NCI-H1694 treated with DMSO at 0.1 percent for 48 hours (cell line): ENCODE results near the gene RAC2.

ENCODE experiments used
- DNase-seq: peaks from one replicate; lab custom pipeline; 2025; lab: John Stamatoyannopoulos, UW

The RAC2 gene

DNA sequence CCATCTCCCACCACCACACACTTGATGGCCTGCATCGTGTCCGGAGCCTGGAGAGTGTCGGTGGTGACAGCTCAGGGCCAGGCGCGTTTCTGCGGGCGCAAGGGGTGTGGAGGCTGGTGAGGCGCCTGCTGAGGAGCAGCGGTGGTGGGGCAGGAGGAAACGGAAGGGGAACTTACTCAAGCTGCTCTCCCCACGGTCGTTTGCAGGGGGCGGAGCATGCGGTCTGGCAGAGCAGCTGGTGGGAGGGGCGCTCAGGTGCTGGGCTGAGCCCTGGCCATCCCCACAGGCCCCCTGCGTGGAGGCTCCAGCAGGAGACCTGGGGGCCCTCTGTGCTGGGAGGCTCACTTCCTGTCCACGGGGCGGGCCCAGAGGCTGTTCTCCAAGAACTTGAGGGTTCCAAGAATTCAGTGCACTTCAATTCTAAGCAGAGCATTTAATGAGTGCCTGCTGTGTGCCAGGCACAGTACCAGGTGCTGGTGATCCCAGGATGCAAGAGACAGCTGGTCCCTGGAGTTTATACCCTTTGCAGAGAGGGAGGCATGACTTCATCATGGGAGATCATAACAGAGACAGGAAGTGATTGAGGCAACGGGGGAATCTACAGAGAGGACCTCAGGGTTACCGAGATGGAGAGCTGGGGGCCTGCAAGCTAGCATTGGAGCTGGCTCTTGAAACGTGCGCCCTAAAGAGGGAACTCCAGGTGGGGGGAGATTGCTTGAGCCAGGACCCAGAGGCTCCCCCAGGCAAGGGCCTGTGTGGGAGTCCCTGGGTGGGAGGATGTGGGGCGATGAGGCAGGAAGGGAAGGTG is at the start of gene RAC2:
TSS of gene RAC2 (minus strand) at position 156 of the 808 bp plus-strand sequence. CDS start at position 35, 121 bp downstream.
- DNase-seq = no peak

DNA sequence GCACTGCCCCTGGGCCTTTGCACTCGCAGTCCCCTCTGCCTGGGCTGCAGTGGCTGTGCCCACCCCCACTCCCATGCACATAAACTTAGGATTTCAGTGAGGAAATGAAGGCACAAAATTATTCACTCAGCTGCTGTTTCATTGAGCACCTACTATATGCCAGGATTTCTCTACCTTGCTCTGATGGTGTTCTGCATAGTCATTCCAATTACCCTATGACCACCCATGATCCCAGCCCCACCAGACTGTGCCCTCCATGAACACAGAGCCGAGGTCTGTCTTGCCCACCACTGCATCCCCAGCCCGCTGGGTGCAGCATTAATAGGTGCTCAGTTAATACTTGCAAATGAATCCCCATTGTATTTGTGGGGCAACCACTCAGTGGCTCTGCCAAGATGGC is 49.1 kb upstream of the RAC2 start:
- DNase-seq = no peak

DNA sequence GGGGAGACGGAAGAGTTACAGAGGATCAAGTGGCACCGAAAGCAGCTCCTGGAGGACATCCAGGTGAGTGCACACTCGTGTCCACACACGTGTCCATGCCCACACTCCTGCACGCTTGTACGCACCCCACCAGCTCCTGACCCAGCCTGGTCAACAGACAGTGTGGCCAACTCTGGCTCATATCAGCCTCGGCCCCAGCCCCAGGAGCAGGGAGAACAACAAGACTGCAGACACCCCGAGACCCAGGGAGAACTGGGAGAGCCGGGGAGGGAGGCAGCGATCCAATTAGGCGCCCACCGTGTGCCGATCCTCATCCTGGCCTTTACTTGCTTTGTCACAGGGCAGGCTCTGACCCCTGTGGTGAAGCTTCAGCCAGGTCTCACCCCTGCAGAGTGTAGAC is 48.6 kb upstream of the RAC2 start:
- no peak for DNase-seq

DNA sequence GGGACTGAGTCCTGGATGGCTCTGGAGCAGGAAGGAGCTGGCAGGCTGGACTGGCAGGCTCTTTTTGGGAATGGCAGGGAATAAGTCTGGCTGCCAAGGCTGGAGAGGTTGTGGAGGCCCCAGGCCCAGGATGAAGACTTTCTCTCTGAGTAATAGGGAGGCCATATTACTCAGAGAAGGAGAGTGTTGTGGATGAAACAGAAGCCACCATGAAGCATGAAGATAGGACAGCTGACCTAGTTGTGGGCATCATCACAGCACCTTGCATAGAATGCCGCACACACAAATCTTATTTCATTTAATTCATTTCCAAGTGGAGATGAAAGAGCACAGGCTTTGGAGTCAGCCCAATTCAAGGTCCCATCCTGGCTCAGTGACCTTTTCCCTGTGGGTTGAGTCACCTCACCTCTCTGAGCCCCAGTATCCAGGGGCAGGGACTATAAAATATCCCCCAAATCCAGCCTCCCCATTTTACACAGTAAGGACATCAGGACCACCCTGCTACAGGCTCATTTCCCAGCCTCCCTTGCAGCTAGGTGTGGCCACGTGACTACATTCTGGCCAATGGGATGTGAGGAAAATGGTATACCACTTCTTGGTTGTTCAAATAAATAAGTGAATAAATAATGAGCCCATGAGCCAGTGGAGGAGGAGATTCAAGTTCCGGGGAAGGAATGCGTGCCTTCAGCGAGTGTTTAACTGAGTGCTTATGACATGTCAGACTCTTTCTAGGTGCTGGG is 47.7 kb upstream of the RAC2 start:
- no peak for DNase-seq

DNA sequence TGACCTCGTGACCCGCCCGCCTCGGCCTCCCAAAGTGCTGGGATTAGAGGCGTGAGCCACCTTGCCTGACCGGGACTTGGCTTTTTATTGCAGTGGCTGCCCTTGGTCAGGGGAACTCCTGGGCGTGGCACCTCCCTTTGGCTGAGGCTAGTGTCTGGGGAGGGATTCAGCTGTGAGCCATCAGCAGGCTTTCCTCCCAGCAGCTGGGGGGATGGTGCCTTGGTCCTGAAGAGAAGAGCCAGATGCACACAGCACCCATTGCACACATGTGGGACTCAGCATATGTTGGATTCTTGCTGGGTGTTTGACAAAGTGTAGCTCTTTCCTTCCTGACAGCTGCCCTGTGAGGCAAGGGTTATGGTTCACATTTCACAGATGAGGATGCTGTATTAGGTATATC is 46.7 kb upstream of the RAC2 start:
- DNase-seq = no peak

DNA sequence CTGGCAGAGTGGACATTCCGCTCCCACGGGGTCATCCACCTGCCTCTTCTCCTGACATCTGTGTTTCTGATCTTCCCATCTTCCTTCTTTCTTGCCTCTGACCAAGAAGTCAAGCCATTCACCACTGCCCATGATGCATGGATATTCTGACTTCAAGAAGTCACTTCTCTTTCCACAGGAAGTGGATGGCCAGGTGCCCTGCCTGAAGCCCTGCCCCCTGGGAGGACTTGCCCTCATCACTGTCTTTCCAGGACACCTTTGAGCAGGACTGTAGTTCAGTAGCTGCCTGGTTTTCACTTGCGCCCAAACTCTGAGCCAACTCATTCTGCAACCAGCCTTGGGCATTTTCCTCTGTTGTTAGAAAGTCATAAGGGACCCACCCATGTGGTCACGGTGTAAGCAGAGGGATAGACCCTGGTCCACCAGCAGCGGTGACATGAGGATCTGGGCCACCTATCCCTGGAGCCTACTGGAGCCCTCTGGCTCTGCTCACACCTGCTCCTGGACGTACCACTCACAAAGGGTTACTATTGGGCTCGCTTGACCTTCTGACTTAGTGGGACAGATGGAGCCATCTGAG is 45.2 kb upstream of the RAC2 start:
- DNase-seq = no peak

DNA sequence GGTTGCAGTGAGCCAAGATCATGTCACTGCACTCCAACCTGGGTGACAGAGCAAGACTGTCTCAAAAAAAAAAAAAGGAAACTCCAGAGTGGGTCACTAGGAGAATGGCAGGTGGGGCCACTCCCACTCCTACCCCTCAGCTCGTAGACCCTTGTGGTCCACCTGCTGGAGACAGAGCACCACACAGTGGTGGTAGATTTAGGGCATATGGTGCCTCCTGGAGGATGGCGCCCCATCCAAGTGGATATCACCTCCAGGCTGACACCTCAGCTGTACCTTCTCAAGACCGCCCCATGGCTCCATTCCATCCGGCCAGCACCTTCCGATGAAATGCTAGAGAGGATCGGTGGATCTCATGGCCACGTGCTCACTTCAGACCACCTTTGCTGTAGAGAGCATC is 44.5 kb upstream of the RAC2 start:
- DNase-seq = no peak

DNA sequence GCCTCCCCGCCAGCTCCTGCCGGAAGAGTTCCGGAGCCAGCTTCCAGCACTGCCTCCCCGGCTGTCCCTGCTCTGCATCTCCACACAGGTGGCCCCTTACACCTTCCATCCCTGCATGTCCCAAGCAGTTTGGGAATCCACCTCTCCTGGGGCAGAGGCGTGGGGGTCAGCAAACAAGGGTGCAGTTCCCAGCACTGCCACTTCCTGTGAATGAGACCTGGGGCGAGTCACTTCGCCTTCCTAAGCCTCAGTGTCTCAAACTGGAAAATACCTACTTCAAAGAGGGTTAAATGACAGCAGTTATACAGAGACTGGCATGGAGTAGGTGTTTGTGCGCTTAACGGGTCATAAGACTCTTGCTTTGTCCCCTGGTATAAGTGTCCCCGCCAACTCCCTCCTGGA is 43.5 kb upstream of the RAC2 start:
- DNase-seq = no peak

DNA sequence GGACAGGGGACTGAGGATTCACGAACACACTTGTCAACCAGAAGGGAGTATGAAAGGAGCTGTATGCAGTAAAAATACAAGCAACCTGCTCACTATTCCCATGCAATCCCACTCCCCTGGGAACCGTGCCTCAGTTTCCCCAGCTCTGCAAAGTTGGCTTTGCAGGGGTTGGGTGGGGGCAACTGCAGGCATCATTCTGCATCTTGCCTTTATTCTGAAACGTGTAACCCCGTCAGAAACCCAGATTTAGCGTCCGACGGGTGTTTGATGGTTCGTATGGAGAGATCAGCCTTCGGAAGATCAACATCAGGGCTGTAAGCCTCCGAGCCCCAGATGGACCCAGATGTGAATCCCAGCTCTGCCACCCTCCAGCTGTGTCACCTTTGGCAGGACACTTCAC is 41.9 kb upstream of the RAC2 start:
- no peak for DNase-seq

DNA sequence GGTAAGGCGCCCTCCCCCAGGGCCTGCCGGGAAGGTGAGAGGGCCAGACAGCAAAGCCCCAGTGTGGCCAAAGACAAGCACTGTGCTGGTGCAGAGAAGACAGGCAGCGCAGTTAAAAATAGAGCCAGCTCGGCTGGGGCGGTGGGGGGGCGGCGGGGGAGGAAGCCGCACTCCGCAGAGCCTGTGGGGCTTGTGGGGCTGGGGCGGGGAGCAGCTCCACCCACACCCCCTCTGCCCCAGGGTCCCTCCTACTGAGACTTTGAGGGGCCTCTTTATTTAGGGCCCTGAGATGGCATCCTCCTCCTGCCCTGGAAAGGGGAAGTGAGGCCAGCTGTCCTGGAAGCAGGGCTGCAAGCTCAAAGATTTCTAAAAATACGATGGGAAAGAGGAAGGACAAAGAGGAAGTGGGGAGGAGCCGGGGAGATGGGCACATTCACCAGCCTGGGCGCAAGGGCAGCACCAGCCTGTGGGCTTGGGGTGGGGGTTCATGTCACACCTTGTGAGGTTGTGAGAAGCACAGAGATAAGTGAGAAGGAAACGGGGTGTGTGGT is 40.8 kb upstream of the RAC2 start:
- DNase-seq = no peak

DNA sequence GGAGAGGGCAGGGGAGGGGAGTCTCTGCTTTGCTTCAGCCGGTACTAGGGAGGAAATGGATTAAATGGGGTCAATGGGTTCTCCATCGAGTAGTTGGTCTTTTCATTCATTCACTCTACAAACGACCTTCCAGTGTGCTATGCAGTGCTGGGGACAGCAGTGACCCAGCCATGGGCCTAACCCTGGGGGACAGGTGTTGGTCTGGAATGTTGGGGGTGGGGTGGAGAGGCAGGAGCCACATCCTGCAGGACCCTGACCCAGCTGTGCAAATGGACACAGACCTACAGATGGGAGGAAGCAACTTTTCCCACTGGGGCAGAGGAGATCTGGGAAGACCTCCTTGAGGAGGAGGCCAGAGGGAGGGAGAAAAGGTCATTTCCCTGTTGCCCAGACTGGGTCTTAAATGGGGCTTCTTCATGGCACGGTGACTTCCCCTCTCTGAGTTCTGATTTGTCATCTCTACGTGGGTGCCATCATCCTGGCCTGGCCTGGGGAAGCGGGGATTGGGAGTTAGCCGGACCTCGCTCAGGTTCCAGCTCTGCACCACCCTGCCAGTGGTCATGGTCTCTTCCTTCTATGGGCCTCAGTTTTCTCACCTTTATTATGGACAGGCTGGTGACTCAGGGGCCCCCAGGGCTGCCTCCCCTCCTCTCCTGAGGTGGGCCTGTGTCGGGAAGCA is 40.2 kb upstream of the RAC2 start:
- no peak for DNase-seq

DNA sequence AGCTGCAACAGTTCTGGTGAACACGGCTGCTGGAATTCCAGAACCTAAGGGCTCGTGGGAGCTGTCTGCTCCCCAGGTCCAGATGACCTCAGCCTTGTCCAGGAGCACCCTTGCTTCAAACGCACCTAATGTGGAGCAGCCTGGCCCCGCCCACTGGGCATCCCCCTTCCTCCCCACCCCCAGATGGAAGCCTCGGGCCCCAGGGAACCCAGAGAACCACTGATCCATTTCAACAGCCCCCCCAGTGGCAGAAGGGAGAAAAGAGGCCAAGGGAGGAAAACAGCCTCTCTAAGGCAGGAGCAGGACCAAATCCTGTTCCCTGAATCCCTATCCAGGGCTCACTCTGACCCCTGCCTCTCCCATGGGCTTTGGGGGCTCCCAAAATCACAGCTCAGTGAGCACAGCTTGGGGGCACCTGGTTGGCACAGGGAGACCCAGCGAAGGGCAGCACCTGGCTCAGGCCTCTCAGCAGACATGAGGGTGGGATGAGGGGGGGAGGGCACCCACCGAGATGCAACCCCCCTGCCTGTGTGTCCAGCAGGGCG is 39.4 kb upstream of the RAC2 start:
- DNase-seq = no peak

DNA sequence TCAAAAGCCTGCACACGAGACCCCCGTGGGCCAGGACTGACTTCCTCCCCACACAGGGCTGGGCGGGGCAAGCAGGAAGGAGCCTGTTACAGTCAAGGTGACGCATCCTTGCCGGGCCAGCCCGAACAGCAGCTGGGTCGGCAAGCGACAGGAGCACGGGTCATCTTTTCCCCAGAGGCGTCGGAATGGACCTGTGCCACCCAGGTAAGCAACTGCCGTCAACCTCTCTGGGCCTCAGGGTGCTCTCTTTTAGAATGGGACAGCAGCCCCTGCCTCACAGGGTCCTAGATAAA is 38.3 kb upstream of the RAC2 start, which contains the start of gene CYTH4:
TSS of gene CYTH4 (plus strand) at position 124 of the 293 bp plus-strand sequence. CDS start at position 186, 62 bp downstream.
- DNase-seq = no peak

DNA sequence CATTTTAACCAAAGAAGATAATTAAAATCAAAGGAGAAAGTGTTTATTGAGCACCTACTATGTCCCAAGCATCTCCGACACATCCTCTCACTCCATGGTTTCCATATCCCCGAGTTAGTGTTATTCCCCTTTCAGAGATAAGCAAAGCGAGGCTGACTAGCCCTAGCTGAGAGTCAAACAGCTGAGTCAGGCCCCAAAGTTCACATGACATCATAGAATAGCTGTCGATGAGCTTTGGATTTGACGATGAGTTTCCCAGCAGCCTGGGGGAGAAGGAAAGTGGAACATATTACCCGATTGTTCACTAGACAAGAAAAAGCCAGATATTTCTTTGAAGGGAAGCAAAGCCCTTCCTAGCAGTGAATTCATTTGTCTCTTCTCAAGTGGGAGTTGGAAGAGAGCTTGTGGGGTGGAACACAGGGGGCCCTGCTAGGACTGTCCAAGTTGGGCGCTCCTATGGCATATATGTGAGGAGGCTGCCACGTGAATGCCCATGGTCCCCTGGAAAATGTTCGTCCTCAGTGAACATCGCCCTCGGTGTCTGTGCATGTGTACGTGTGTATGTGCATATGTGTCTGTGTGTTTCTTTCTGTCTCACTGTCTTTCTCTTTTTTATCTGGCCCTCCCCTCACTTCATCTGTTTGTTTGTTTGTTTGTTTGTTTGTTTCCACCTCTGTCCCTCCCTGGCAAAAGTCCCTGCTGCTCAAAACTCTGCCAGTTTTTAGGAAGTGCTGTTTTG is 37.7 kb upstream of the RAC2 start:
- DNase-seq = no peak

DNA sequence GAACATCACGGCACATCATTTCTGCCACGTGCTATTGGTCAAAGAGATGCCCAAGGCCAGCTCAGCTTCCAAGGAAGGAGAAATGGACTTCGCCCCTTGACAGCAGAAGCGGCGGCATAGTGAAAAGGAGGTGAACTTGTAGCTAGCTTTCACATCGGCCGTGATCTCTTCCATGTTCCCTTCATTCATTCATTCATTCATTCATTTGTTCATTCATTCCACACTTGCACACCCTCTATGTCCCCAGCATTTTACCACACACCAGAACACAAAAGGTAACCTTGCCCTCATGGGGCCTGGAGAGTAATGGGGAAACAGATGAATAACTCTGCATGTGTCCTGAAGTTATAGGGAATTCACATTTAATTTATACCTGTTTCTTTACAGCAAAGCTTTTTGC is 37.1 kb upstream of the RAC2 start:
- DNase-seq = no peak

DNA sequence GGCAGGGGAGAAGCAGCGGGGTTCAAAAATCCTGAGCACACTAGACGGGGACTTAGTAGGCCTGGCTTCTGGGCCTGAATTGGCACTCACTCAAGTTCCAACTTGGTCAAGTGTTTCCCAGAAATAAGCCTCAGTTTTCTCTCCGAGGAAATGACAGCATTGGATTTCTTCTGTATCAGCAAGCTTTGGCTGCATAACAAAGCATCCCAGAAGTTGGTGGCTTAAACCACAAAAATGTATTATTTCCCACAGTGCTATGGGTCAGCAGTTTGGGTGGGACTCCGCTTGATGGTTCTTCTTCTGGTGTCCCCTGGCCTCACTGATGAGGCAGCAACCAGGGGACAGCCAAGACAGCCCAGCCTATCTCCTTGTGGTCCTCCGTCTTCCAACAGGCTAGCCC is 36.6 kb upstream of the RAC2 start:
- no peak for DNase-seq

DNA sequence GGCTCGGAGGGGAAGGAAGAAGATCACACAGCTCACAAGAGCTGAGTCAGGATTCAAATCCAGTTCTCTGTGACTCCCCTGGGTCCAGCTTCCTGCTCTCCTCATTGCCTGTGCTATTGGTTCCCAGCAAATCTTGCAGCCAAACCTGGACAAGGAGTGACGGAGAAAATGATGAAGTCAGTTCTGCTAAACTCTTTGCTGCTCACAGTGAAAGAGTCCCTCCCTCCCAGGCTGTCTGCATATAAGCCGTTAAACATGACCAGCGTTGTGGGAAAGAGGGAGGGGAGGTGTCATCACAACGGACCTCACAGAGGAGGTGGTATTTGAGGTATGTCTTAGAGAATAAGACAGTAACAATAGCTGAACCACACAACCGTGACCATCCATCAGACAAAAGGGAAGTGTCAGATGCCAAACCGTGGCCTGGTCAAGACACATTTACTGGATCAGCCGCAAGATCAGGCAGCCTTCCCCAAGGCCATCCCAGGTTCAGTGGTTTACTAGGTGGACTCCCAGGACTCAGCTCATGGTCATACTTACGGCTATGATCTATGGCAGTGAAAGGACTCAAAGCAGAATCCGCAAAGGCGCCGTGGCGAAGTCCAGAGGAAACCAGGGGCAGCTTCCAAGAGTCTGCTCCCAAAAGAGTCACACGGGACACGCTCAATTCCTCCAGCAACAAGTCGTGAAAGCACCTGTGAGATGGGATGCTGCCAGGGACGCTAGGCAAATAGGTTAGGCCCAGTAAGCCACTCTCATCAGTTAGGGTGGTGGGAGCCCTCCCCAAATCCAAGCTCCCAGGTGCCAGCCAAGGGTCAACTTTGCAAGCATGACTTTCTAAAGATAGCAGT is 35.5 kb upstream of the RAC2 start:
- no peak for DNase-seq

DNA sequence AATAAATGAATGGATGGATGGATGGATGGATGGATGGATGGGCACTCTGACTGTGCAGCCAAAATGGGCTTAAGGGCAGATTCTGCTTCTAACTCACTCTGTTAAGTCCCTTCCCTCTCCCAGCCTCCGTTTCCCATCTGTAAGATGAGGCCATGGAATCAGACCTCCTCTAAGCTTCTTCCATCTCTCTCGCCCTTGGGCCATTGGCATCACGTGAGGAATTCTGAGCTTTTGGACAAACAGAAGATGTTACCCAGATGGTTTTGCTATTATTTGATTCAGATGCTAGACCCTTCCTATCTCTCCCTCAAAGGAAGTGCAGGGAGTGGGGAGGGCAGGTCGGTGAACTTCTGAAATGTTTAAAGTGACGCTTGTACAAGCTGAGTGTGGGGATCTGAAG is 34.2 kb upstream of the RAC2 start:
- no peak for DNase-seq

DNA sequence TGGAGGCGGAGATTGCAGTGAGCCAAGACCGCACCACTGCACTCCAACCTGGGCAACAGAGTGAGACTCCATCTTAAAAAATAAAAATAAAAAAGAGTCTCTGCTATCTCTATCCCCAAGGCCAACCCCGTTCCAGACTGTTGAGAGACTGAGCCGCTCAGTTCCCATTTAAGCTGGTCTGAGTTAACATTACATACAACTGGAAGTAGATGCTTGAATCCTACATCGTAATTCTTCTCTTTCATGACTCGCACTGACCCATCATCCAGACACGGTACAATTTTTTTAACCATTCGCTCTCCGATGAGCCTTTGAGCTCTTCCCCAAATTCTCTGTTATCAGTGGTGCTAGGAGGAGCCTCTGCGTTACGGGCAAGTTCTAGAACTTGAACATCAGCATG is 33.3 kb upstream of the RAC2 start:
- DNase-seq = no peak

DNA sequence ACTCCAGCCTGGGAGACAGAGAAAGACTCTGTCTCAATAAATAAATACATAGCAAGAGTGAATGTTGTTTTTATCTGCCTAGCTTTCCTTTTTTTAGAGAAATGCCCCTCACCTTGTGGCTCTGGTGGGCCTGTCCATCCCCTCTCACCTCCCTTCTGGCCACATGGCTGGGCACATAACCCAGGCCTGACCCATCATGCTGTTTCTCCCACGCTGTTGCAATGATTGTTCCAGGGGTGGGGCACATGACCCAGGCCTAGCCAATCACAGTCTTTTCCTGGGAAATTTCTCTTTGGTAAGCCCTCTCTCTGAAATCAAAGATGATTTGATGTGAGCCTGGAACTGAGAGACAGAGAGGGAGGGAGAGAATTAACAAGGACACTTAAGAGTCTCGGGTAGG is 32.7 kb upstream of the RAC2 start:
- no peak for DNase-seq

DNA sequence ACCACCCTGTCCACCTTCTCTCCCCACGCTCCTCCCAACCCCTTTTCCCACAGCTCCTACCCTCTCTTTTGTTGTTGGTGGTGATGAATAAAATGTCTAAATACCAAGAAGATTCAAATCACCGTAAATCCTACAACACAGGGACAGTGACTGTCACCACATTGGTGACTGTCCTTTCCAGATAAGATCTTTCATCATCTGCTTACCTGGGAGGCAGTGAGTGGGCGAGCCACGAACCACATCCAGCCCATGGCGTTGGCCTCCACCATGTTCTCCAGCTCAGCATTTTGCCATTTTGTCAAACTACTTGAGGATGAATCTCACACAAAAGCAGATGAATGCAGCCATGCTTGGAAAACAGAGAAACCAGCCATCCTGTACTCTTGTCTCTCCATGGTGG is 31.6 kb upstream of the RAC2 start:
- no peak for DNase-seq
